NCI-H1694 (cell line): ENCODE measurements around the gene TBC1D16.

ENCODE experiments used
- DNase-seq: peaks from one replicate; lab custom pipeline; 2025; lab: John Stamatoyannopoulos, UW

The TBC1D16 gene

GRCh38 chr17:79949656-79950209 is 85.9 kb downstream of the TBC1D16 start:
- DNase-seq: no peak

DNA sequence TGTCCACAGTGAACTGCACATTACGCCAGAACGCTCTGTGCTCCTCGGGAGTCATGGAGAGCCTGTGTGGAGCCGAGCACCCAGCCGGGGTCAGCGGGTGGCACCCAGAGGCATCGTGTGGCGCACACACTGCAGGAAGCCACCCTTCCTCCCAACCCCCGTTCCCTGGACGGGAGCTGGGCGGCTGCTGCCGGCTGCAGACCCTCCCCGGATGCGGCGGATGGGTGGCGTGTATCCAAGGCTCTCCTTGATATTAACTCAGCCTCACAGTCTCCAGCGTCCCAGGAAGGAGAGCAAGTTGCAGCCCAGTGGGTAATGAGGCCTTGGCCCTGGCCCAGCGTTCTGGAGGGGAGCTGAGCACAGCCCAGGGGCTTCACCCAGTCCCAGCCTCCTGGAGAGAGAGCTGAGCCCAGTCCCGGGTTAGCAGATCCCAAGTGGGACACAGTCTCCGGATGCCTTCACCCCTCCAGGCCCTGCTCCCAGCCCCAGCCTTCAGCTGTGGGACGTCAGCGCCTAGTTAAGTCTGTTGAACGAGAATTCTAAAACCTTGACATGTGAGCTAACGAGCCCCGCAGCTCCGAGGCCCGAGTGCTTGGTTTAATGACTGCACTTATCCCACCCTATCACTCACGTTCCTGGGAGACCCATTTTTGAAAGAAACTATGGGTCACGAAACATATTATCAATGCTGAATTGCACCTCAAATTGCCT is 86.6 kb downstream of the TBC1D16 start:
- peak; percentile 46 for DNase-seq

DNA sequence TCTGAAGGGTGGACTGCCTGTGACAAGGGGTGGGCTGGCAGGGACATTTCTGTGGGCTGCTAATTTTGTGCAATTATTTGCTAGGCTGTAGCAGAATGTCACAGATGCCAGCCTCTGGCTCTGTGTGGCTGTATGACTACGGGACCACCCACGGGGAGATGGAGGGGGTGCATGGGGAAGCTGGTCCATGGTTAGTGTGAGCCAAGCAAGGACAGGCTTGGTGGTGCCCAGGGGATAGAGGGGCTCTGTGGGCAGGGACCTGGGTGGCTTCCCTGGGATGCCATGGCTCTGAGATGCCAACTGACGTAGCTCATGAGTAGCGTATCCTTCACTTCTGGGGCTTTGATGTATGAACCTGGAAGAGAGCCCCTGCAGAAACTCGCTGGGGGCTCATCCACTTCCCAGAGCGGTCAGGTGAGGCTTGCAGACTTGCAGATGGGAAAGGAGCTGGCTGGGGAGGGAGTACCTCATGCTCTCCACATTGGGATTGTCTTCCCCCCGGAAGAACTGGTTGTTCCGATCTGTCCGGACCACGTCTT is 87.2 kb downstream of the TBC1D16 start:
- DNase-seq: no peak

- peak; percentile 55 for DNase-seq
Measured at GRCh38 chr17:79947351-79948031, 88.2 kb downstream of the TBC1D16 start.

DNA sequence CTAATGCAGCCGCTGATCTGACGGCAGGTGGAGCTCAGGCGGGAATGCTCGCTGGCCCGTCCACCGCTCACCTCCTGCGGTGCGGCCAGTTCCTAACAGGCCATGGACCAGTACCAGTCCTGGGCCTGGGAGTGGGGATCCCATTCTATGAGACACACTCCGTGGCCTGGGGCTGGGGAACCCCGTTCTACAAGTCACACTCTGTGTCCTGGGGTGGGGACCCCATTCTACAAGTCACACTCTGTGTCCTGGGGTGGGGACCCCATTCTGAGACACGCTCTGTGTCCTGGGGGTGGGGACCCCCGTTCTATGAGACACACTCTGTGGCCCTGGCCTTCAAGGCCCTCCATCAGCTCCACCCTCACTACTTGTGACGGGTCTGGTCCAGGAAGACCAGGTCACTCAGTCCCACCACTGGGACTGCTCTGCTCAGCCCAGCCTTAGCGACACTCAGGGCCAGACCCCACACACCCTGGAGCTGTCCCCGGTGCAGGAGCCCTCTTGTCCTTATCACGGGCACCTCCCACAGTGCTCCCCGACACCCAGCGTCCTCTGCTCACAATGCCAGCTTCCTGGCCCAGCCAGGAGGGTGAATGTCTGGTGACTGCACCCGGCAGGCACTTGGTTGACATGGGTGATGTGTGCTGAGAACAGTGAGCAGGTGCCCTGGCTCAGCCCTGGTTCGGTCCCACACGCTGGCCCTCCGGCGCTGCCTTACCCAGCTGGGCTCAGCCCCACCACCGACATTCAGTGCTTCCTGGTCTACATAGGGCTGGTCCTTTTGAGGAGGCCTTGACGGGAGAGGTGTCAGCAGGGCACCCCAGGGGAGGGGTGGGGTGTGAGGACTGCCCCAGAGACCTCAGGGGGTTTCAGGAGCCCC is 89.1 kb downstream of the TBC1D16 start:
- DNase-seq: no peak

DNA sequence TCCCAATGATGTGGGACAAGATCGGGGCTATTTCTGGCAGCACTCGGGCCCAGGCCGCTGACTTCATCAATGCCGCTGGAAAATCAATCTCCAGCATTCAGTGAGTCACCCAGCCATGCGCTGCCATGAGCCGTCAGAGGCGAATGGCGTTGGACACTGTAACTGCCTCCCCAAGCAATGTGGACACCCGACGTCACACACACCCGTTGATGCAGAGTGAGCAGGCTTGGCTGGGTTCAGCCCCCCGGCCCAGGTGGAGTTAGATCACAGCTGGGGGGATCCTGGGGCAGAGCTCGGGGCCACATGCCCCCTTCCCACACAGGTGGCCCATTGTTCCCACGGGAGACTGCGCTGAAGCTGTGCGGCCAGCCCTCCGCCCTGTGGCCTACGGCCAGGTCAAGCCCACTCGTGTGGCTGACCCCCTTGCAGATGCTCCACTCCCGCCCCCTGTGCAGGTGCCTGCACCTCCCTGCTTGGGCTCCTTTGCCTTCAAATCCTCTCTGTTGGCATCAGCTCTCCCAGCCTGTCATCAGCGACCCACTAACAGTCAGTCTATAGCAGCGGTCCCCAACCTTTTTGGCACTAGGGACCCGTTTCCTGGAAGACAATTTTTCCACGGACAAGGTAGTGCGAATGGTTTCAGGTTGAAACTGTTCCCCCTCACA is 89.9 kb downstream of the TBC1D16 start:
- DNase-seq: no peak

GRCh38 chr17:79944821-79945391 is 90.8 kb downstream of the TBC1D16 start:
- DNase-seq: no peak

- no peak for DNase-seq
Measured at GRCh38 chr17:79944251-79944812, 91.3 kb downstream of the TBC1D16 start.

DNA sequence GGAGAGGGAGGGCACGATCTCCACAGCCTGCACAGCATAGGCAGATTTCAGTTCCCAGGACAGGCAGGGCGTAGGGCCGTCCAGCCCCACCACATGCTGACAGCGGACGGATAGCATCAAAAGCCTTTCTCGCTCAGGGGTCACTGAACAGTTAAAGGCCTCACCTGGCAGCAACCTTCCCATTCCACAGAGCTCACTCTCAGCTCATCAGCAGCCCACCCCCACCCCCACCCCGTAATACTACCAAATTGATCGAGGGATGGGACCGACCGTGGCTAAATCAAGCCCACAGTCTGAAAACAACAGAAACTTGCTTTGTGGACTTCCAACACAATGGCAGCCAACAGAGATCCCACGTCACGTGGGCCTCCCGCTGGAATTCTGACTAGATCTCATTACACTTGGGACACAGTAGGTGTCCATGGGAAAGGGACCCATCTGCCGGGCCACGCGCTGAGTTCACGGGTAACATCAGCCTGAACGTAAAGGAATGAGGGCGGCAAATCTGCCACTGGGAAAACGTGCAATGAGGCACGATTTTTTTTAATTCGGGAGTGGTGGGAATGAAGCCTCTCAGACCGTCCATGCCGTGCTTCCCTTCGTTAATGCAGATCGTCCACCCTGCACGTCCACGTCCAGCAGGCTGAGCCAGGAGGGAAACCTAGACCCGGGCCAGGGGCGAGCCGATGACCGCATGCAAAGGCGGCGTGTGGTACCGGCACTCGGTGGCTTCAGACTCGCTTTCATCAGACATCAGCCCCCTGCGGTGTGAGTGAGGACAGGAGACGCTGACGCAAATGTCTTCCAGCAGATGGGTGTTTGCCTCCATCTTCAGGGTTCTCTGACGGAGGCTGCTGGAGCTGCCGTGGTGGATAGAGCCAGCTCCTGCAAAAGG is 92.1 kb downstream of the TBC1D16 start:
- DNase-seq: no peak

DNA sequence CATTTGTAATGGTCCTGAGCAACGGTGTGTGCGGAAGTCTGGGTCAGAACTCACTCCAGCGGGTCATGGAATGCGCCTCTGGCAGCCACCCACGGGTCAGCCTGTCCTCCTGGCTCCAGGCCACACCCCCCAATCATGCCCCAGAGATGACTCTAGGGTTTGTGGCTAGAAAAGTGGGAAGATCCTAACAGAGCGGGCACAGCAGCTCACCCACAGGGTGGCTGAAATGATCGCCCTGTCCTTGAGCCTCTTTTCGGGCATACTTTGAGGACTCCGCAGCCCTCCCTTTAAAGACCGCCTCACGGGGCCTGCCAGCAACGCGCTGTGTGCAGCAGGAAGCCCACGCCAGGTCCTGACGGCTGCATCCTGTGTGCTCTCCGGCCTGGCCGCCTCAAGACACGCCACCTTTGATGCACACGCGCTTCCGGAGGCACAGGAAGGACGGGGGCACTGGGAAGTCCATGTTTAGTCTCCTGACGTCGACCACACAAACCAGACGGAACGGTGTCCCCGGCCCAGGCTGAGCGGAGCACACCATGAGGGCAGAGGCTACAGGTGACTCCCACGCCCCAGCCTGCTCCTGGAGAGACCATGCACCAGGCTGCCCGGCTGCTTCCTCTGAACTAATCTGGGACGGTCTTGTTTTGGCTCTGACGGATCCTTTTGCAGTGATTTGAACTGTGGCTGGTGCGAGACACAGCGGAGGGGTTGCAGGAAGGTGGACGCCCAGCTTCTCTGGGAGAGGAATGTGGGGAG is 92.9 kb downstream of the TBC1D16 start:
- DNase-seq: no peak

DNA sequence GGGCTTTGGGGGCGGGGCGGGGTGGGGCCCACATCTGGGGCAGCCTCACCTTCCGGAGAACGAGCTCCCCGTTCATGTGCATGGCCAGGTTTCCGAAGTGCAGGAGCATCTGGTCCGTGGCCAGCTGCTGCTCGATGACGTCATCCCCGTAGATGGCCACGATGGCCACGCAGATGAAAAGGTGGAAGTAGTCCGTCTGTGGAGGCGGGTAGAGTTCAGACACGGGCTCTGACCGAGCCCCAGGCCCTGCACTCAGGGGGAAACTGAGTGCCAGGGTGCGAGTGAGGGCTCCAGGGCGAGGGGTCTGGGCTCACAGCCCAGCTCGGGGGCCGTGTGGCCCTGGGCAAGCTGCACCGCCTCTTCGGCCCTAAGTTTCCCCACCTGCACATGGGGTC is 93.7 kb downstream of the TBC1D16 start:
- no peak for DNase-seq

GRCh38 chr17:79941088-79942010 is 94.3 kb downstream of the TBC1D16 start:
- DNase-seq: no peak

GRCh38 chr17:79940459-79941087 is 95.1 kb downstream of the TBC1D16 start:
- no peak for DNase-seq

DNA sequence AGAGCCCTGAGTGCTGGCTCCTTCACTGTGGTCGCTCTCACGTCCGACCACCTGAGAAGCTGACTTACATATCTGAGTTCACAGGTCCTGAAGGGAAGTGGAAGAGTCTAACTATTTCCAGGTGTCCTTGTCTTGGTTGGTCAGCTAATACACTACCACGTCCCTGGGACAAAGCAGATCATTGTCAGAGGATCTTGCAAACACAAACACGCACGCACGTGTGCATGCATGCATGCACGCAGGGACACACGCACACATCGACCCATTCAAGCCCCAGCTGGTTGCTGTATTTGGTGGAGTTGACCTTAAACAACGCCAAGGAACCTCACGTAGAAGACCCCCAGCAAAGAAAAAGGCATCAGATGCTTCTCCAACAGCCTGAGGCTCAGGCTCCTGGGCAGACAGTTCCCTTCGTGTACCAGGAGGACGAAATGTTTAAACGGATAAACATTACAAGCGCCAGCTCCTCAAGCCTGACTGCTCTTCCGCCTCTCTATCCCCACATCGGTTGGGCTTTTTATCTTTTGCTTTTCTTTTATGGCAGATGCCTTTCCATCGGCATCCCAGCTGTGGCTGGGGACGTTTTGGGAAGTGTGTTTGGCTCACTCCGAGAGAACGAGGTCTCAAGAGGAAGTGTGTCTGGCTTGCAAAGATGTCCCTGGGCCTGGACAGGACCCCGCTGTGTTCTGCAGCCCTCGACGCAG is 95.8 kb downstream of the TBC1D16 start:
- no peak for DNase-seq

DNA sequence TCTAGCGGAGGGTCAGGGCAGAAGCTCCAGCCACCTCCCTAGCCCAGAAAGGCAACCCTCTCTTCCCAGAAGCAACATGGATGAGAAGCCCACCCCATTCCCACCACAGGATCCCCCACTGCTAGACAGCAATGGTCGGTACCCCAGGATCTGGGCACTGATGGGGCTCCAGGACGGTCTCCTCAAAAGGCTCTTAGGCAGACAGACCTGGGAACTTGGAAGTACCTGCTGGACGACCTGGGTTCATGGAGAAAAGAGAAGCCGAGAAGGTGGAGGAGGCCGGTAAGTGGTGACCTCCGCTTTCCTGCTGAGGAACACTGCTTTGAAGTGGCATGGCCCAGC is 96.6 kb downstream of the TBC1D16 start:
- no peak for DNase-seq

- no peak for DNase-seq
Measured at GRCh38 chr17:79938336-79939093, 97.2 kb downstream of the TBC1D16 start.
